HCT116 (cell line): Measurements from ENCODE around the gene NAA25. TPM values are rescaled to one million over a fixed set of nuclear protein-coding genes. Genes with fewer than 3 reads are reported as not detected.

Experiments
- ATAC-seq: fragments of 200-7000 bp; cut with Tn5 transposase; 2 replicates; pipeline ENCODE4 v1.9.1; 2020; ENCODE audit warnings: mild to moderate bottlenecking, moderate library complexity
- BruUV-seq: library from RNA; stranded (reverse); fragments of 400-500 nt; replicated peaks from 2 replicates; lab custom pipeline; 2021; lab: Mats Ljungman, UMichigan
- CTCF ChIA-PET: fragments of 300-600 bp; sonication (Branson Sonifier 250); formaldehyde crosslinking; loops from one replicate; lab custom pipeline; 2021; ENCODE audit warnings: antibody characterized with exemption; lab: Charles Lee
- POLR2A ChIA-PET: fragments of 300-600, 350-600 bp; sonication (Branson Sonifier 250); formaldehyde crosslinking; loops from one replicate; lab custom pipeline; 2021; ENCODE audit warnings: antibody characterized with exemption; lab: Charles Lee
- RAD21 ChIA-PET, 2 experiments: fragments of 300-600 bp; sonication (Branson Sonifier 250); formaldehyde crosslinking; loops; one replicate each; lab custom pipeline; 2023; ENCODE audit warnings: low total read pairs in 2 of 2; ENCODE audit not compliant: uncharacterized antibody in 2 of 2, unreplicated experiment in 2 of 2, low non-redundant PET in 1 of 2; lab: Charles Lee
- DNase-seq: peaks from one replicate; pipeline ENCODE4 v3.0.0-alpha.2; 2010; ENCODE audit warnings: low read depth, low spot score
- H2AFZ ChIP-seq: fragments of 200-600 bp; shearing (Covaris generic), sonication (generic); 2 replicates; pipeline ENCODE4 v1.6.1; 2017; ENCODE audit warnings: low read depth, mixed run types, mixed read lengths, antibody characterized with exemption, low read length; ENCODE audit not compliant: poor library complexity, severe bottlenecking
- H3K27ac ChIP-seq: 2 replicates; pipeline ENCODE4 v1.5.1; 2012; ENCODE audit warnings: low read depth, low read length
- H3K27me3 ChIP-seq: fragments of 200-600 bp; sonication (generic); 2 replicates; pipeline ENCODE4 v1.6.1; 2016; ENCODE audit warnings: mixed run types, low read length, mixed read lengths; ENCODE audit not compliant: insufficient read depth
- H3K36me3 ChIP-seq, 2 experiments: fragments of 200-500 bp in 1 of 2; fragments of 200-600 bp in 1 of 2; sonication (Bioruptor generic) in 1 of 2; sonication (generic) in 1 of 2; 2 replicates each; pipeline versions ENCODE4 v1.5.1 to v1.6.1; 2014 to 2016; ENCODE audit warnings: low read length in 2 of 2, inconsistent platforms in 1 of 2, mixed read lengths in 1 of 2, mixed run types in 1 of 2; ENCODE audit not compliant: insufficient read depth in 2 of 2, control insufficient read depth in 1 of 2
- H3K4me1 ChIP-seq, 2 experiments: fragments of 200-600 bp in 1 of 2; sonication (generic) in 1 of 2; 2 replicates each; pipeline versions ENCODE4 v1.5.1 to v1.6.1; 2012 to 2017; ENCODE audit warnings: low read length in 2 of 2, inconsistent platforms in 1 of 2, mild to moderate bottlenecking in 1 of 2, mixed read lengths in 1 of 2, mixed run types in 1 of 2, moderate library complexity in 1 of 2; ENCODE audit not compliant: insufficient read depth in 2 of 2, control insufficient read depth in 1 of 2
- H3K4me2 ChIP-seq: fragments of 200-600 bp; sonication (generic); 2 replicates; pipeline ENCODE4 v1.6.1; 2017; ENCODE audit warnings: mixed run types, low read length, mixed read lengths
- H3K4me3 ChIP-seq, 2 experiments: fragments of 200-600 bp in 1 of 2; sonication (generic) in 1 of 2; replicated peaks in 1 of 2; 2 replicates each; pipeline ENCODE4 v1.5.1; 2011 to 2016; ENCODE audit warnings: low read length in 2 of 2, control low read depth in 1 of 2, low read depth in 1 of 2, mild to moderate bottlenecking in 1 of 2, mixed read lengths in 1 of 2, mixed run types in 1 of 2
- H3K79me2 ChIP-seq: fragments of 200-600 bp; sonication (generic); 2 replicates; pipeline ENCODE4 v1.6.1; 2017; ENCODE audit warnings: mild to moderate bottlenecking, mixed run types, low read length, moderate library complexity, mixed read lengths; ENCODE audit not compliant: insufficient read depth
- H3K9ac ChIP-seq: fragments of 200-600 bp; sonication (generic); 2 replicates; pipeline ENCODE4 v1.6.1; 2016; ENCODE audit warnings: low read length, mixed read lengths
- H3K9me2 ChIP-seq: fragments of 200-600 bp; sonication (generic), shearing (Covaris generic); 2 replicates; pipeline ENCODE4 v1.6.1; 2017; ENCODE audit warnings: mixed run types, mild to moderate bottlenecking, moderate library complexity; ENCODE audit not compliant: insufficient read depth
- H3K9me3 ChIP-seq, 2 experiments: fragments of 200-500 bp in 1 of 2; fragments of 200-600 bp in 1 of 2; sonication (Bioruptor generic) in 1 of 2; sonication (generic) in 1 of 2; 2 replicates each; pipeline ENCODE4 v1.6.1; 2014 to 2017; ENCODE audit warnings: low read length in 2 of 2, mixed read lengths in 2 of 2, inconsistent platforms in 1 of 2, low read depth in 1 of 2, mild to moderate bottlenecking in 1 of 2, mixed run types in 1 of 2, moderate library complexity in 1 of 2; ENCODE audit not compliant: control insufficient read depth in 1 of 2, insufficient read depth in 1 of 2
- H4K20me1 ChIP-seq: fragments of 200-600 bp; sonication (generic), shearing (Covaris generic); 2 replicates; pipeline ENCODE4 v1.6.1; 2017; ENCODE audit warnings: mixed run types, mild to moderate bottlenecking, moderate library complexity; ENCODE audit not compliant: insufficient read depth
- CBX3 ChIP-seq: IDR thresholded peaks from 2 replicates; pipeline ENCODE4 v1.6.1; 2012; ENCODE audit warnings: low read depth
- EGR1 ChIP-seq: IDR thresholded peaks from 2 replicates; pipeline ENCODE4 v1.6.1; 2012; ENCODE audit warnings: low read depth
- ELF1 ChIP-seq: IDR thresholded peaks from 2 replicates; pipeline ENCODE4 v1.6.1; 2012; ENCODE audit warnings: low read depth, borderline replicate concordance
- POLR2AphosphoS5 ChIP-seq: IDR thresholded peaks from 2 replicates; pipeline ENCODE4 v1.6.1; 2011; ENCODE audit warnings: mild to moderate bottlenecking, low read depth, low read length, moderate library complexity
- ZBTB33 ChIP-seq: IDR thresholded peaks from 2 replicates; pipeline ENCODE4 v1.6.1; 2011; ENCODE audit warnings: mild to moderate bottlenecking, low read length, moderate library complexity; ENCODE audit not compliant: insufficient replicate concordance; ENCODE audit errors: extremely low read depth
- ZNF274 ChIP-seq: fragments of 200-500 bp; sonication (Bioruptor generic); IDR thresholded peaks from 2 replicates; pipeline ENCODE4 v1.6.1; 2014; ENCODE audit warnings: mild to moderate bottlenecking, low read depth, low read length, inconsistent platforms
- intact Hi-C: fragments of 100-400 bp; cut with micrococcal nuclease; formaldehyde crosslinking; loops from 2 replicates; pipeline ENCODE4 v1.10.0; 2022
- total RNA-seq: library from RNA; stranded (reverse); gene quantifications from one replicate; pipeline ENCODE4 v1.2.1, GENCODE V29; 2021; ENCODE audit not compliant: unreplicated experiment
- TF ChIP-seq, protein P1 (sequence below): IDR thresholded peaks from 2 replicates; pipeline ENCODE4 v1.6.1; 2012

Gene NAA25
- total RNA-seq, 1 experiment from 2014 or later = 56.6 TPM

- ChIA-PET RAD21 (no interaction called here), POLR2A (no interaction called here), CTCF (no interaction called here)
- ATAC-seq (no peak), DNase-seq (no peak)
- H4K20me1 ChIP-seq = no peaks in the 10 kb centered on the region
- no peak overlapping the region for H3K9ac ChIP-seq
- peaks cover 20 to 43% of the 10 kb centered on the region in 2 experiments for H3K36me3 ChIP-seq
- no peaks in the 10 kb centered on the region for H3K9me2 ChIP-seq
- H3K4me1 ChIP-seq = peaks cover 0 to 18% of the 10 kb centered on the region in 2 experiments; a peak in 2 of 4 replicates
- H3K4me2 ChIP-seq = no peak overlapping the region
- BruUV-seq = no TSS peak
- TF ChIP-seq ZBTB33 (no peak), ZNF274 (no peak), POLR2AphosphoS5 (no peak), CBX3 (no peak), EGR1 (no peak), ELF1 (no peak)
- TF ChIP-seq, protein P1, sequence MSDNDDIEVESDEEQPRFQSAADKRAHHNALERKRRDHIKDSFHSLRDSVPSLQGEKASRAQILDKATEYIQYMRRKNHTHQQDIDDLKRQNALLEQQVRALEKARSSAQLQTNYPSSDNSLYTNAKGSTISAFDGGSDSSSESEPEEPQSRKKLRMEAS = no peak
- no peak overlapping the region for H2AFZ ChIP-seq
- no peaks in the 10 kb centered on the region for H3K79me2 ChIP-seq
- H3K27me3 ChIP-seq = no peaks in the 10 kb centered on the region
- no peaks in the 10 kb centered on the region for H3K9me3 ChIP-seq
- H3K4me3 ChIP-seq = no peak overlapping the region
- intact Hi-C loops = no loop called here
- H3K27ac ChIP-seq = no peak overlapping the region
Observed at GRCh38 chr12:112151766-112152541, 43.4 kb upstream of the NAA25 start.
